HepG2 (cell line): ENCODE results near the gene ELFN1. TPM values are rescaled to one million over a fixed set of nuclear protein-coding genes. Genes with fewer than 3 reads are reported as not detected.

Experiments used
- BCL6 ChIP-seq: IDR thresholded peaks from 2 replicates; pipeline ENCODE4 v1.6.1; 2016; ENCODE audit warnings: missing genetic modification reagents, missing compliant biosample characterization
- ETS1 ChIP-seq: sonication (generic); formaldehyde crosslinking; IDR thresholded peaks from 2 replicates; pipeline ENCODE4 v1.4.0; 2020; ENCODE audit warnings: missing genetic modification reagents
- ETV6 ChIP-seq: sonication (generic); formaldehyde crosslinking; conservative IDR thresholded peaks from 2 replicates; pipeline ENCODE4 v1.4.0; 2020; ENCODE audit warnings: missing genetic modification reagents
- HNRNPK ChIP-seq: fragments of 200-400 bp; formaldehyde crosslinking; IDR thresholded peaks from 2 replicates; pipeline ENCODE4 v1.6.1; 2018; ENCODE audit warnings: low read length, low read depth, moderate library complexity, mild to moderate bottlenecking; ENCODE audit not compliant: poor library complexity, severe bottlenecking
- KIAA2018 ChIP-seq: sonication (generic); formaldehyde crosslinking; IDR thresholded peaks from 2 replicates; pipeline ENCODE4 v1.5.0; 2020; ENCODE audit warnings: mild to moderate bottlenecking, missing genetic modification reagents, borderline replicate concordance
- PAWR ChIP-seq: sonication (generic); formaldehyde crosslinking; IDR thresholded peaks from 2 replicates; pipeline ENCODE4 v1.4.0; 2020; ENCODE audit warnings: missing genetic modification reagents, mild to moderate bottlenecking, borderline replicate concordance
- PHB2 ChIP-seq: fragments of 450-650 bp; IDR thresholded peaks from 2 replicates; pipeline ENCODE4 v1.6.1; 2018; ENCODE audit not compliant: partially characterized antibody
- PRMT3 ChIP-seq: sonication (generic); formaldehyde crosslinking; IDR thresholded peaks from 2 replicates; pipeline ENCODE4 v1.8.1; 2022; ENCODE audit warnings: low read depth, mild to moderate bottlenecking, moderate library complexity, missing genetic modification reagents, borderline replicate concordance
- RXRA ChIP-seq: sonication (generic); formaldehyde crosslinking; IDR thresholded peaks from 2 replicates; pipeline ENCODE4 v1.5.1; 2020; ENCODE audit warnings: missing genetic modification reagents
- SMC3 ChIP-seq: IDR thresholded peaks from 2 replicates; pipeline ENCODE4 v1.6.1; 2011; ENCODE audit warnings: low read length, improper control_type of control experiment
- ZIK1 ChIP-seq: sonication (generic); formaldehyde crosslinking; IDR thresholded peaks from 2 replicates; pipeline ENCODE4 v1.5.0; 2020; ENCODE audit warnings: mild to moderate bottlenecking, low read depth, missing genetic modification reagents, borderline replicate concordance
- ZNF337 ChIP-seq: sonication (generic); formaldehyde crosslinking; IDR thresholded peaks from 2 replicates; pipeline ENCODE4 v1.5.1; 2020; ENCODE audit warnings: missing genetic modification reagents, low read depth, mild to moderate bottlenecking, borderline replicate concordance
- ZNF570 ChIP-seq: sonication (generic); formaldehyde crosslinking; IDR thresholded peaks from 2 replicates; pipeline ENCODE4 v1.4.0; 2020; ENCODE audit warnings: mild to moderate bottlenecking, missing genetic modification reagents, borderline replicate concordance
- ZNF639 ChIP-seq: conservative IDR thresholded peaks from 2 replicates; pipeline ENCODE4 v1.6.1; 2018; ENCODE audit warnings: missing genetic modification reagents
- ZSCAN5A ChIP-seq: sonication (generic); formaldehyde crosslinking; IDR thresholded peaks from 2 replicates; pipeline ENCODE4 v1.8.0; 2022; ENCODE audit warnings: mild to moderate bottlenecking, missing genetic modification reagents, borderline replicate concordance
- polyA plus RNA-seq, 8 experiments: library from polyadenylated mRNA; depleted of rRNA in 3 of 8; stranded (reverse) in 7 of 8; unstranded in 1 of 8; fragments of >200 nt; fragmentation: Illumina TruSeq in 4 of 8; extraction: Trizol in 4 of 8; gene quantifications; 2 replicates each; pipeline versions ENCODE4 v1.2.1 to v1.2.3, GENCODE V29; 2011 to 2016; ENCODE audit warnings: low read depth in 4 of 8, missing spikeins in 1 of 8, mixed read lengths in 1 of 8; ENCODE audit not compliant: insufficient read depth in 1 of 8
- total RNA-seq, 5 experiments: library from RNA; depleted of rRNA; stranded (reverse); fragments of >200 nt; fragmentation: Illumina TruSeq; extraction: Trizol; gene quantifications; 2 replicates each; pipeline ENCODE4 v1.2.3, GENCODE V29; 2016; ENCODE audit warnings: low read depth in 1 of 5

The ELFN1 gene
- total and polyA plus RNA-seq, 2 of the 13 experiments (the other 11 are each of a cell fraction or from before 2014, with no cell fraction given): 0.13 to 0.18 TPM

- TF ChIP-seq ZSCAN5A: no peak
- TF ChIP-seq PRMT3 (CRISPR knock-in tag): no peak
- no peak for TF ChIP-seq ETV6 (CRISPR knock-in tag)
- TF ChIP-seq ZNF639 (CRISPR knock-in tag): no peak
- TF ChIP-seq PHB2: no peak
- TF ChIP-seq ZNF337 (CRISPR knock-in tag): no peak
- no peak for TF ChIP-seq ZNF570 (CRISPR knock-in tag)
- TF ChIP-seq KIAA2018 (CRISPR knock-in tag): no peak
- no peak for TF ChIP-seq PAWR (CRISPR knock-in tag)
- TF ChIP-seq BCL6 (CRISPR knock-in tag): peak; percentile 25; the same call in 1 of the 2 replicates
- TF ChIP-seq ZIK1 (CRISPR knock-in tag): no peak
- TF ChIP-seq ETS1 (CRISPR knock-in tag): no peak
- peak; percentile 8; the same call in 1 of the 2 replicates for TF ChIP-seq SMC3
- TF ChIP-seq HNRNPK: peak; percentile 92
- no peak for TF ChIP-seq RXRA
Observed at GRCh38 chr7:1664711-1665548, 5.1 kb upstream of the ELFN1 start (continued).
